GM23248 (cell line): ENCODE results near the gene KAT2A.

ENCODE experiments used
- EZH2 ChIP-seq: fragments of 200-600 bp; sonication (generic); IDR thresholded peaks from 2 replicates; pipeline ENCODE4 v1.6.1; 2018; ENCODE audit warnings: antibody characterized with exemption, mild to moderate bottlenecking; ENCODE audit not compliant: insufficient read depth, poor library complexity, severe bottlenecking
- EZH2phosphoT487 ChIP-seq: fragments of 200-600 bp; sonication (generic); IDR thresholded peaks from 2 replicates; pipeline ENCODE4 v1.6.1; 2018; ENCODE audit warnings: antibody characterized with exemption, moderate library complexity, mild to moderate bottlenecking, low read depth; ENCODE audit not compliant: insufficient read depth

GRCh38 chr17:42098730-42099399 is 22.3 kb downstream of the KAT2A start:
- no peak for TF ChIP-seq EZH2
- TF ChIP-seq EZH2phosphoT487: no peak
